Gastroesophageal sphincter (tissue), 4 donors: ENCODE results near the gene CHRNE. TPM values are rescaled to one million over a fixed set of nuclear protein-coding genes. Genes with fewer than 3 reads are reported as not detected.
"Not testable (repeated sequence)": the region's sequence is repeated elsewhere in the genome, so short reads cannot be mapped to it uniquely, and the experiment has no call there.

ENCODE experiments used
- ATAC-seq: fragments of 150-250 bp; one replicate; pipeline ENCODE4 v1.9.1; 2016; ENCODE audit warnings: mild to moderate bottlenecking, moderate library complexity
- H3K27ac ChIP-seq, 4 donors: fragments of 200-600 bp; sonication (generic) in 3 of 4; 1 replicate in 3 of 4; 2 replicates in 1 of 4; pipeline ENCODE4 v1.5.1; 2016 to 2019
- H3K27me3 ChIP-seq: fragments of 200-600 bp; sonication (generic); one replicate; pipeline ENCODE4 v1.5.1; 2019
- H3K36me3 ChIP-seq, 2 donors: fragments of 200-600 bp; sonication (generic); one replicate each; pipeline ENCODE4 v1.5.1; 2019; ENCODE audit warnings: control low read depth in 1 of 2
- H3K4me1 ChIP-seq, 3 donors: fragments of 200-600 bp; sonication (generic); 1 replicate in 2 of 3; 2 replicates in 1 of 3; pipeline ENCODE4 v1.5.1; 2016 to 2019; ENCODE audit warnings: control low read depth in 2 of 3
- H3K4me3 ChIP-seq, 2 donors: fragments of 200-600 bp; sonication (generic); one replicate each; pipeline ENCODE4 v1.5.1; 2019; ENCODE audit warnings: mild to moderate bottlenecking in 1 of 2, moderate library complexity in 1 of 2
- H3K9me3 ChIP-seq, 3 donors: fragments of 200-600 bp; sonication (generic); one replicate each; pipeline ENCODE4 v1.5.1; 2017 to 2019; ENCODE audit warnings: control low read depth in 2 of 3
- EP300 ChIP-seq: sonication (generic); formaldehyde crosslinking; IDR thresholded peaks from one replicate; pipeline ENCODE4 v1.6.1; 2017; ENCODE audit warnings: antibody characterized with exemption, mild to moderate bottlenecking
- POLR2A ChIP-seq, 2 donors: fragments of 450-650 bp; IDR thresholded peaks; one replicate each; pipeline ENCODE4 v1.6.1; 2017; ENCODE audit warnings: antibody characterized with exemption in 2 of 2, mild to moderate bottlenecking in 2 of 2, moderate library complexity in 1 of 2
- POLR2AphosphoS5 ChIP-seq: sonication (generic); formaldehyde crosslinking; IDR thresholded peaks from one replicate; pipeline ENCODE4 v1.6.1; 2017; ENCODE audit warnings: antibody characterized with exemption
- WGBS, 2 donors: methylation state at CpG; one replicate each; pipeline ENCODE4 v1.1.5; 2018; ENCODE audit warnings: low coverage in 1 of 2; 5-methylcytosine and 5-hydroxymethylcytosine counted together
- total RNA-seq, 4 donors: library from RNA; depleted of rRNA; stranded (reverse); fragments of >200 nt; gene quantifications; one replicate each; pipeline ENCODE4 v1.1.0, GENCODE V29; 2016
- TF ChIP-seq, protein P1 (sequence below), 4 experiments: fragments of 200-600 bp in 2 of 4; fragments of 450-650 bp in 2 of 4; sonication (generic) in 1 of 4; IDR thresholded peaks; one replicate each; pipeline ENCODE4 v1.5.1; 2017 to 2019; ENCODE audit warnings: antibody characterized with exemption in 4 of 4, mild to moderate bottlenecking in 2 of 4, moderate library complexity in 2 of 4

The CHRNE gene
- total RNA-seq, 4 donors from 2014 or later = 0.23 to 0.67 TPM; not detected in 2

DNA sequence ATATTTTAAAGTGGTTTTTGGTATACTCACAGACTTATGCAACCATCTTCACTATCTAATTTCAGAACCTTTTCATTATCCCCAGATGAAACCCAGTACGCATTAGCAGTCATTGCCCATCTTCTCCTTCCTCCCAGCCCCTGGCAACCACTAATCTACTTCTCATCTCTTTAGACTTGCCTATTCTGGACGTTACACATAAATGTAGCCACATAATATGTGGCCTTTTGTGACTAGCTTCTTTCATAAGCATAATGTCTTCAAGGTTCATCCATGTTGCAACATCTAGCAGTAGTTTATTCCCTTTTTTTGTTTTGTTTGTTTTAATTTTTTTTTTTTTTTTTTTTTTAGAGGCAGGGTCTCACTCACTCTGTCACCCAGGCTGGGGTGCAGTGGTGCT lies 32.0 kb downstream of the CHRNE start:
- TF ChIP-seq EP300 = no peak
- TF ChIP-seq, protein P1, sequence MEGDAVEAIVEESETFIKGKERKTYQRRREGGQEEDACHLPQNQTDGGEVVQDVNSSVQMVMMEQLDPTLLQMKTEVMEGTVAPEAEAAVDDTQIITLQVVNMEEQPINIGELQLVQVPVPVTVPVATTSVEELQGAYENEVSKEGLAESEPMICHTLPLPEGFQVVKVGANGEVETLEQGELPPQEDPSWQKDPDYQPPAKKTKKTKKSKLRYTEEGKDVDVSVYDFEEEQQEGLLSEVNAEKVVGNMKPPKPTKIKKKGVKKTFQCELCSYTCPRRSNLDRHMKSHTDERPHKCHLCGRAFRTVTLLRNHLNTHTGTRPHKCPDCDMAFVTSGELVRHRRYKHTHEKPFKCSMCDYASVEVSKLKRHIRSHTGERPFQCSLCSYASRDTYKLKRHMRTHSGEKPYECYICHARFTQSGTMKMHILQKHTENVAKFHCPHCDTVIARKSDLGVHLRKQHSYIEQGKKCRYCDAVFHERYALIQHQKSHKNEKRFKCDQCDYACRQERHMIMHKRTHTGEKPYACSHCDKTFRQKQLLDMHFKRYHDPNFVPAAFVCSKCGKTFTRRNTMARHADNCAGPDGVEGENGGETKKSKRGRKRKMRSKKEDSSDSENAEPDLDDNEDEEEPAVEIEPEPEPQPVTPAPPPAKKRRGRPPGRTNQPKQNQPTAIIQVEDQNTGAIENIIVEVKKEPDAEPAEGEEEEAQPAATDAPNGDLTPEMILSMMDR (IDR thresholded peaks at IDR 0.05) = no peak
- TF ChIP-seq POLR2AphosphoS5 = no peak
- TF ChIP-seq POLR2A (IDR thresholded peaks at IDR 0.05) = no peak
- peaks cover 0 to 4% of the 10 kb centered on the region in 2 donors for H3K36me3 ChIP-seq
- no peak overlapping the region for H3K4me3 ChIP-seq
- H3K27ac ChIP-seq = no peak overlapping the region
- ATAC-seq = no peak
- WGBS, 2 donors = 70 to 93% methylated on average over 2 of the region's 2 CpGs
- no peaks in the 10 kb centered on the region for H3K9me3 ChIP-seq
- no peaks in the 10 kb centered on the region for H3K4me1 ChIP-seq
- H3K27me3 ChIP-seq = no peaks in the 10 kb centered on the region

GRCh38 chr17:4869058-4869998 lies 33.6 kb downstream of the CHRNE start:
- not testable (repeated sequence) for H3K4me1 ChIP-seq, H3K27me3 ChIP-seq, H3K9me3 ChIP-seq, ATAC-seq, H3K36me3 ChIP-seq, H3K4me3 ChIP-seq, H3K27ac ChIP-seq
- 91 to 100% methylated on average over 9 to 19 of the region's 22 CpGs for WGBS, 2 donors

GRCh38 chr17:4867535-4867934 lies 35.4 kb downstream of the CHRNE start:
- H3K4me1 ChIP-seq, ATAC-seq, H3K4me3 ChIP-seq, H3K27me3 ChIP-seq, H3K36me3 ChIP-seq, H3K27ac ChIP-seq, H3K9me3 ChIP-seq: not testable (repeated sequence)
- WGBS, 2 donors = 50 to 73% methylated on average over 1 to 4 of the region's 5 CpGs

- Histone ChIP-seq H3K36me3 (peaks cover 0 to 15% of the 10 kb centered on the region in 2 donors), H3K9me3 (no peaks in the 10 kb centered on the region), H3K27ac (no peak overlapping the region), H3K4me3 (no peak overlapping the region), H3K4me1 (peaks cover 0 to 28% (median 4%) of the 10 kb centered on the region in 3 donors), H3K27me3 (no peaks in the 10 kb centered on the region)
- TF ChIP-seq POLR2AphosphoS5 (no peak), EP300 (no peak), POLR2A (IDR thresholded peaks at IDR 0.05) (no peak)
- TF ChIP-seq, protein P1 (IDR thresholded peaks at IDR 0.05) = no peak
- WGBS, 2 donors = 78 to 90% methylated on average over 1 of the region's 1 CpG
- ATAC-seq = no peak
Observed at GRCh38 chr17:4863321-4863720, 39.6 kb downstream of the CHRNE start.

GRCh38 chr17:4862720-4863119 lies 40.2 kb downstream of the CHRNE start:
- peaks cover 0 to 34% (median 9%) of the 10 kb centered on the region in 3 donors for H3K4me1 ChIP-seq
- TF ChIP-seq EP300 (no peak), POLR2AphosphoS5 (no peak), POLR2A (IDR thresholded peaks at IDR 0.05) (no peak)
- TF ChIP-seq, protein P1 (IDR thresholded peaks at IDR 0.05) = no peak
- H3K36me3 ChIP-seq = peaks cover 0 to 15% of the 10 kb centered on the region in 2 donors
- no peaks in the 10 kb centered on the region for H3K27me3 ChIP-seq
- 94 to 100% methylated on average over 1 to 4 of the region's 4 CpGs for WGBS, 2 donors
- ATAC-seq = no peak
- no peak overlapping the region for H3K27ac ChIP-seq
- no peak overlapping the region for H3K4me3 ChIP-seq
- no peaks in the 10 kb centered on the region for H3K9me3 ChIP-seq

- Histone ChIP-seq H3K4me3 (no peak overlapping the region), H3K27me3 (no peaks in the 10 kb centered on the region), H3K27ac (peak overlapping the region in 2 of 4 donors; percentile 18 to 42), H3K4me1 (peaks cover 0 to 38% (median 9%) of the 10 kb centered on the region in 3 donors), H3K9me3 (no peaks in the 10 kb centered on the region), H3K36me3 (peaks cover 0 to 15% of the 10 kb centered on the region in 2 donors)
- WGBS, 2 donors = 91 to 100% methylated on average over 1 to 13 of the region's 16 CpGs
- no peak for ATAC-seq
- TF ChIP-seq POLR2A (IDR thresholded peaks at IDR 0.05) = no peak
- TF ChIP-seq, protein P1 (IDR thresholded peaks at IDR 0.05) = no peak
Observed at GRCh38 chr17:4861052-4861451, 41.8 kb downstream of the CHRNE start.
